Mammary epithelial cell (primary cell): Measurements from ENCODE around the gene NPHP4.

Source experiments
- EZH2 ChIP-seq: IDR thresholded peaks from 2 replicates; pipeline ENCODE4 v1.6.1; 2012; ENCODE audit warnings: low read length, inconsistent platforms, borderline replicate concordance
- TF ChIP-seq, protein P1 (sequence below), 2 donors: IDR thresholded peaks in 1 of 2; conservative IDR thresholded peaks in 1 of 2; 2 replicates each; pipeline ENCODE4 v1.5.1; 2011 to 2012; ENCODE audit warnings: inconsistent platforms in 2 of 2, low read length in 2 of 2, mild to moderate bottlenecking in 2 of 2, control low read depth in 1 of 2, low read depth in 1 of 2; ENCODE audit not compliant: insufficient read depth in 1 of 2; ENCODE audit errors: extremely low read depth in 1 of 2

DNA sequence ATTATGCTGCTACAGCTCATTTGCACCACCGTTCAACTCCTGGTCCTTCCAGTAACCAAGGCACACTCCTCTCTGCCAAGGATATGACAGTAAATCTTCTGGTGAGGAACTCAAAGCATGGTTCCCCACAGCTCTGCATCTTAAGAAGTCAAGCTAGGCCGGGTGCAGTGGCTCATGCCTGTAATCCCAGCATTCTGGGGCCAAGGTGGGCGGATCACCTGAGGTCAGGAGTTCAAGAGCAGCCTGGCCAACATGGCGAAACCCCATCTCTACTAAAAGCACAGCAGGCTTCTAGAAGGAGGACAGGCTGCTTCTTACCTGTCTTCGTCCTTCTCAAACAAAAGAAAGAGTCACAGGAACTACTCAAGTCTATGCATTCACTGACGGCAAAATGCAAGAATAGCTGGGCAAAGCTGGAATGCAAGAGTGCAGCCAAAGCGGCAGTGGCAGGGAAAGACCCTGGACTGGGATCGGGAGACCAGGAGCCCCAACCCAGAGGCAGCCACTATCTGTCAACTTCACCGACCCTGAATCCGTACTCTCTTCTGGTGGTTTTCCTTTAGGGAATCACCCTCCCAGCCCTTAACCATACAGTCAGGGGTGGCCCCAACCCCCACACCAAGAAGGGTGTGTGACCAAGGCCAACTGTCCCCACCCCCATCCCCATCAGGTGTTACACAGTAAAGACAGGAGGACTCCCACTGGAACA lies 75.5 kb downstream of the NPHP4 start:
- TF ChIP-seq, protein P1, sequence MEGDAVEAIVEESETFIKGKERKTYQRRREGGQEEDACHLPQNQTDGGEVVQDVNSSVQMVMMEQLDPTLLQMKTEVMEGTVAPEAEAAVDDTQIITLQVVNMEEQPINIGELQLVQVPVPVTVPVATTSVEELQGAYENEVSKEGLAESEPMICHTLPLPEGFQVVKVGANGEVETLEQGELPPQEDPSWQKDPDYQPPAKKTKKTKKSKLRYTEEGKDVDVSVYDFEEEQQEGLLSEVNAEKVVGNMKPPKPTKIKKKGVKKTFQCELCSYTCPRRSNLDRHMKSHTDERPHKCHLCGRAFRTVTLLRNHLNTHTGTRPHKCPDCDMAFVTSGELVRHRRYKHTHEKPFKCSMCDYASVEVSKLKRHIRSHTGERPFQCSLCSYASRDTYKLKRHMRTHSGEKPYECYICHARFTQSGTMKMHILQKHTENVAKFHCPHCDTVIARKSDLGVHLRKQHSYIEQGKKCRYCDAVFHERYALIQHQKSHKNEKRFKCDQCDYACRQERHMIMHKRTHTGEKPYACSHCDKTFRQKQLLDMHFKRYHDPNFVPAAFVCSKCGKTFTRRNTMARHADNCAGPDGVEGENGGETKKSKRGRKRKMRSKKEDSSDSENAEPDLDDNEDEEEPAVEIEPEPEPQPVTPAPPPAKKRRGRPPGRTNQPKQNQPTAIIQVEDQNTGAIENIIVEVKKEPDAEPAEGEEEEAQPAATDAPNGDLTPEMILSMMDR (conservative IDR thresholded peaks at IDR 0.05 in 1 of 2, IDR thresholded peaks at IDR 0.05 in 1 of 2; ENCODE audit: extremely low read depth in 1 of 2, insufficient read depth in 1 of 2, low read depth in 1 of 2, low read length in 2 of 2): no peak
- no peak for TF ChIP-seq EZH2
